Measurements from ENCODE around the gene BET1. TPM values are rescaled to one million over a fixed set of nuclear protein-coding genes. Genes with fewer than 3 reads are reported as not detected.

Gene BET1
- total and polyA plus RNA-seq, 9 of the 15 experiments (the other 6 are each of a cell fraction or from before 2014, with no cell fraction given): 15.8 to 190 (median 37.8) TPM

DNA sequence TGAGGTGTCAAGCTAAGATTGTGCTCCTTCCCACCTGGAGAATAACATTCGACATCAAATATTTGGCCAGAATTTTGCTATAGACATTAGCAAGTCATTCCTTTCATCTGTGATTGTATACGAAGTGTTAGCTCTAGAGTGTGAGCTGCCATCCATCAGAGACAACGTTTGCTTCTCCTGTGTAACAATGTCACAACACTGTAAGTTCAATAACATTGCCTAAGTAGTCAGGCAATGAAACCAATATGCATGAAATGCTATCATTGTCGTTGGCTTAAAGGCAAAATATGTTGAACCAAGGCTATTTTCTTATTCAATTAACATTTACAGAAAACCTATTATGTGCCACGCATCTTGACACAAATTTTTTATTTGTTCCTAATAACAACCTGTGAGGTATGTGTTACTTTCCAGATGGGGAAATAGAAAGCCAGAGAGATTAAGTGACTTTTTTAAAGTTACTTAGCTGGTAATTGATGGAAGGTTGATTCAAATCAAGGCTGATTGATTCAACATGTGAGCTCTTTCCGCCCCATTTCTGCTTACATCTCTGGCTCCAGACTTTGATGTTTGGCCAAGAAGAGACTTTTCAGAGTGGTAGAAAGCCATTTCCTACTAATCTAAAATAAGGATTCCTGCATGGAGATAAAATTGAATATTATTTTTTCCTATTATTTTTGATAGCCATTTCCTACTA, 32.0 kb downstream of the BET1 start:
- CTCF ChIA-PET (ENCODE audit: low intra/inter-chr PET ratio): no interaction called here
- Histone ChIP-seq H3K79me2 (ENCODE audit: control insufficient read depth, insufficient read depth, low read length) (no peaks in the 10 kb centered on the region), H3K9me1 (ENCODE audit: control insufficient read depth, insufficient read depth, low read length) (no peaks in the 10 kb centered on the region), H3K9ac (ENCODE audit: insufficient read depth in 1 of 2, low read depth in 2 of 2, low read length in 2 of 2) (no peak overlapping the region), H3K9me3 (replicated peaks; ENCODE audit: control insufficient read depth, insufficient read depth, low read depth, low read length) (no peaks in the 10 kb centered on the region), H3K4me2 (ENCODE audit: insufficient read depth, low read length) (no peak overlapping the region), H3K27ac (ENCODE audit: extremely low read depth, low read depth, low read length) (no peak overlapping the region), H2AFZ (ENCODE audit: low read depth, low read length) (no peak overlapping the region), H3K36me3 (ENCODE audit: control insufficient read depth, insufficient read depth, low read length) (no peaks in the 10 kb centered on the region), H3K4me3 (no peak overlapping the region), H3K27me3 (ENCODE audit: control insufficient read depth in 2 of 2, insufficient read depth in 2 of 2, low read length in 2 of 2) (no peaks in the 10 kb centered on the region), H3K4me1 (replicated peaks in 1 of 2; ENCODE audit: control insufficient read depth in 2 of 2, insufficient read depth in 2 of 2, low read length in 2 of 2) (no peaks in the 10 kb centered on the region), H4K20me1 (replicated peaks; ENCODE audit: control insufficient read depth, insufficient read depth, low read length) (no peaks in the 10 kb centered on the region)
- TF ChIP-seq ZNF253 (CRISPR knock-in tag; conservative IDR thresholded peaks at IDR 0.05): no peak
- TF ChIP-seq CBX2 (IDR thresholded peaks at IDR 0.05; ENCODE audit: insufficient read depth, low read length, poor library complexity, severe bottlenecking): no peak
- TF ChIP-seq, protein P1, sequence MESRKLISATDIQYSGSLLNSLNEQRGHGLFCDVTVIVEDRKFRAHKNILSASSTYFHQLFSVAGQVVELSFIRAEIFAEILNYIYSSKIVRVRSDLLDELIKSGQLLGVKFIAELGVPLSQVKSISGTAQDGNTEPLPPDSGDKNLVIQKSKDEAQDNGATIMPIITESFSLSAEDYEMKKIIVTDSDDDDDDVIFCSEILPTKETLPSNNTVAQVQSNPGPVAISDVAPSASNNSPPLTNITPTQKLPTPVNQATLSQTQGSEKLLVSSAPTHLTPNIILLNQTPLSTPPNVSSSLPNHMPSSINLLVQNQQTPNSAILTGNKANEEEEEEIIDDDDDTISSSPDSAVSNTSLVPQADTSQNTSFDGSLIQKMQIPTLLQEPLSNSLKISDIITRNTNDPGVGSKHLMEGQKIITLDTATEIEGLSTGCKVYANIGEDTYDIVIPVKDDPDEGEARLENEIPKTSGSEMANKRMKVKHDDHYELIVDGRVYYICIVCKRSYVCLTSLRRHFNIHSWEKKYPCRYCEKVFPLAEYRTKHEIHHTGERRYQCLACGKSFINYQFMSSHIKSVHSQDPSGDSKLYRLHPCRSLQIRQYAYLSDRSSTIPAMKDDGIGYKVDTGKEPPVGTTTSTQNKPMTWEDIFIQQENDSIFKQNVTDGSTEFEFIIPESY (CRISPR knock-in tag; IDR thresholded peaks at IDR 0.05): no peak
- TF ChIP-seq, protein P2, sequence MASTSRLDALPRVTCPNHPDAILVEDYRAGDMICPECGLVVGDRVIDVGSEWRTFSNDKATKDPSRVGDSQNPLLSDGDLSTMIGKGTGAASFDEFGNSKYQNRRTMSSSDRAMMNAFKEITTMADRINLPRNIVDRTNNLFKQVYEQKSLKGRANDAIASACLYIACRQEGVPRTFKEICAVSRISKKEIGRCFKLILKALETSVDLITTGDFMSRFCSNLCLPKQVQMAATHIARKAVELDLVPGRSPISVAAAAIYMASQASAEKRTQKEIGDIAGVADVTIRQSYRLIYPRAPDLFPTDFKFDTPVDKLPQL (IDR thresholded peaks at IDR 0.05; ENCODE audit: extremely low read depth, insufficient read length): no peak
- WGBS (ENCODE audit: insufficient coverage, low coverage, missing lambda C conversion rate): 2% methylated on average over 6 of the region's 6 CpGs
- POLR2A ChIA-PET: no interaction called here
- DNase-seq (ENCODE audit: extremely low read depth in 1 of 4, low spot score in 3 of 4) (no peak), ATAC-seq (no peak), FAIRE-seq (peak; percentile 55)
- BruUV-seq (replicated peaks): no TSS peak
- in situ Hi-C loops (cut with MboI) (no loop called here), intact Hi-C loops (cut with micrococcal nuclease) (no loop called here)
